GM20000 (cell line): ENCODE results near the gene SEMA3B.

Experiments used
- DNase-seq: peaks from one replicate; pipeline ENCODE4 v3.0.0; 2012; ENCODE audit warnings: low spot score
- TF ChIP-seq, protein P1 (sequence below): IDR thresholded peaks from 2 replicates; pipeline ENCODE4 v1.5.1; 2012; ENCODE audit warnings: mild to moderate bottlenecking, control low read depth; ENCODE audit errors: extremely low read depth, missing control alignments

Gene SEMA3B

DNA sequence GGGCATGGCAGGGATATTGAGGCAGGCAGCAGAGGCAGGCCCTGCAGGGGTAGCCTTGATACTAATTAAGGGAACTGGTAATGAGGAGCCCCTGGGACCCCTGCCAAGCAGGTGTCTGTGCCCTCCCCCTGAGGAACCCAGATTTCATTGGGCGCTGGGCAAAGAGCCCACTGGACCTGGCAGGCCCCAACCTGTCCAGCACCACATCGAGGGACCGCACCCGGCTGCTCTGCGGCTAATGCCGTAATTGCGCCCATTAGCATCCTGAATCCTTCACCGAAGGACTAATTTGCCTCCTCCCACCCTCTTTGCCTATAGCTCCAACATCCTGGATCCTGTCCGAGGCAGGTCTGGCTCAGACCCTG is 13.7 kb upstream of the SEMA3B start:
- TF ChIP-seq, protein P1, sequence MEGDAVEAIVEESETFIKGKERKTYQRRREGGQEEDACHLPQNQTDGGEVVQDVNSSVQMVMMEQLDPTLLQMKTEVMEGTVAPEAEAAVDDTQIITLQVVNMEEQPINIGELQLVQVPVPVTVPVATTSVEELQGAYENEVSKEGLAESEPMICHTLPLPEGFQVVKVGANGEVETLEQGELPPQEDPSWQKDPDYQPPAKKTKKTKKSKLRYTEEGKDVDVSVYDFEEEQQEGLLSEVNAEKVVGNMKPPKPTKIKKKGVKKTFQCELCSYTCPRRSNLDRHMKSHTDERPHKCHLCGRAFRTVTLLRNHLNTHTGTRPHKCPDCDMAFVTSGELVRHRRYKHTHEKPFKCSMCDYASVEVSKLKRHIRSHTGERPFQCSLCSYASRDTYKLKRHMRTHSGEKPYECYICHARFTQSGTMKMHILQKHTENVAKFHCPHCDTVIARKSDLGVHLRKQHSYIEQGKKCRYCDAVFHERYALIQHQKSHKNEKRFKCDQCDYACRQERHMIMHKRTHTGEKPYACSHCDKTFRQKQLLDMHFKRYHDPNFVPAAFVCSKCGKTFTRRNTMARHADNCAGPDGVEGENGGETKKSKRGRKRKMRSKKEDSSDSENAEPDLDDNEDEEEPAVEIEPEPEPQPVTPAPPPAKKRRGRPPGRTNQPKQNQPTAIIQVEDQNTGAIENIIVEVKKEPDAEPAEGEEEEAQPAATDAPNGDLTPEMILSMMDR, result no peak
- no peak for DNase-seq

DNA sequence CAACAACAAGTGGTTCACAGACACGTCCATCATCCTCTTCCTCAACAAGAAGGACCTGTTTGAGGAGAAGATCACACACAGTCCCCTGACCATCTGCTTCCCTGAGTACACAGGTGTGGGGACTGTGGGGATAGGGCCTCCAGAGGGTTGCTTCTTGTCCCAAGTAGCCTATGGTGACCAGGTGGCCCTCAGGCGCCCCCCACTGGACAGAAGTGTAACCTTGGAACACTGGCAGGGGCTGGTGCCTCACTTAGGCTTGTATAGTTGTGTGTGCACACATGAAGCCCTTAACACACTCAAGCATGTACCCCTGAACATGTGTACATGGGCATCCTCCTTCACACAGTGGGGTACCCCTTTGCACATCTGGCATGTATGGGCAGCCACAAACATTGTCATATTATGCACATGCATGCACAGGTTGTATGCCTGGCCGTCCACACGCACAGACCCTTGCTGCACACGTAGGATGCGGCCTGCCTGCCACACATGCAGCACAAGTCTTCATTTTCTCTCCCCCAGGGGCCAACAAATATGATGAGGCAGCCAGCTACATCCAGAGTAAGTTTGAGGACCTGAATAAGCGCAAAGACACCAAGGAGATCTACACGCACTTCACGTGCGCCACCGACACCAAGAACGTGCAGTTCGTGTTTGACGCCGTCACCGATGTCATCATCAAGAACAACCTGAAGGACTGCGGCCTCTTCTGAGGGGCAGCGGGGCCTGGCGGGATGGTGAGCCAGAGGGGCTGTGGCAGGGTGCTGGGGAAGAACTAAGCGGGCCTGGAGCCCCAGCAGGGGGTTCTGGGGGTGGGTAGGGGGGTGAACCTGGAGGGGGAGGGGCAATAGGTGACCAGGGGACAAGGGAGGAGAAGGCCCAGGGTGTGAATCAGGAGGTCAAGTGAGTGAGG is 11.7 kb upstream of the SEMA3B start:
- TF ChIP-seq, protein P1, result no peak

DNA sequence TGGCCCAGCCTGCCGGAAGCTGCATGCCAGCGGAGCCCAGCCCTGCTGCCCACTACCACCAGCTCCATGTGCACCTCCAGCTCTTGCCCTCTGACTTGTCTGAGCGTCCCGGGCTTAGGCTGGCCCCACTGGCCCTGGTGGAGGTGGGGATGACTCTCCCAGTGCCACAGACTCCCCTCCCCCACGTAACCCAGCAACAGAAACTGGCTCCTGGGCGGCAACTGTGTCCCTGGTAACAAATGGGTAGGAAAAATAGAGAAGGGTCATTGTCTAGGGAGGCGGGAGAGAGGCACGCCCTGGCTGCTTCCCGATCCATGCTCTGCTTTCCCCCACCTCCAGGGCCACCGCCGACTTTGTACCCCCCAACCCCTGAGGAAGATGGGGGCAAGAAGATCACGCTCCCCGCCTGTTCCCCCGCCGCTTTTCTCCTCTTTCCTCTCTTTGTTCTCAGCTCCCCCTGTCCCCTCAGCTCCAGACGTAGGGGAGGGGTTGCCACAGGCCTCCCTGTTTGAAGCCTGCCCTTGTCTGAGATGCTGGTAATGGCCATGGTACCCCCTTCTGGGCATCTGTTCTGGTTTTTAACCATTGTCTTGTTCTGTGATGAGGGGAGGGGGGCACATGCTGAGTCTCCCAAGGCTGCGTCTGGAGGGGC is 10.8 kb upstream of the SEMA3B start:
- DNase-seq, result no peak
- TF ChIP-seq, protein P1, result no peak

More for the DNA sequence above, 11.7 kb upstream of the SEMA3B start:
- no peak for DNase-seq

DNA sequence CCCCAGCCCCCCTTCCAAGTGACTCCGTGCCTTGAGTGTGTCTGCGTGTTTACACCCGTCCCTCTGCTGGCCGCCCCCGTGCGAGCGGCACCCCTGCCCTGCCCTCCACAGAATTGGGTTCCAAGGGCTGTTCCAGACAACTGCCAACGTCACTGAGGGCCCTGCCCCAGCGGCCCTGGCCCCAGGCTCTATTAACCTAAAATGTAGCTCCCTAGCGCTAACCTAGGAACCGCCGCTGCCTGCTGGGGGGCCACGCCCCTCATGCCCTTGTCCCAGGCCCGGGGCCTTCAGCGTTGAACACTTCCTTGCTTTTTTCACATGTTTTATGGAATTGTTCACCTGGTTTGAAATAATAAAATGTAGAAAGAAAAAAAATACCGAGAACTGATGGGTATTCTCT is 10.0 kb upstream of the SEMA3B start:
- TF ChIP-seq, protein P1, result no peak
- no peak for DNase-seq

DNA sequence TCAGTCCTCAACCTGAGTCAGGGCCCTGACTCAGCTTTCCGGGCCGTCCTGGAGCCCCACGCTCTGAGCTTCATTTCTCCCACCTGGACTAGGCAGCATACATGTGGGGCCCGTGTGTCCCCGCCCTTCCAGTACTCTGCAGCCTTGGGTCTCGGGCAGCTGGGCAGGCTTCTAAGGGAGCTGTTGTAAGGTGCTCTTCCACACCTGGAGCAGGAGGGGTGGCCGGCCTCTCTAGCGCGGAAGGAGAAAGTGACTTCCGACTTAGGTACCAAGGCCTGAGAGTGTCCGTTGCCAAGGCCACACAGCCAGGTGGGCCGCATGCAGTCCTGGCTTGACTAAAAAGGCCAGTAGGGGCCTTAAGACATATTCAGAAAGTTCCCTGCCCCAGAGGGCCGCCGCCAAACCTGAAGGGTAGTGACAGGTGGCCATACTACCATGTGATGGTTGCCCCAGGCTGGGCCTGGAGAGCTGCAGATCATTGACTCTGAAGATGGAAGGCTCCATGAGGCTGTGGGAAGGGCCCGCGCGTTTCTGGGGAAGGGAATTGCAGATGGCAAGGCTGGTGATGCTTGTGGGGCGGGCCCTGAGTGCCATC is 9.4 kb upstream of the SEMA3B start:
- TF ChIP-seq, protein P1, result no peak

DNA sequence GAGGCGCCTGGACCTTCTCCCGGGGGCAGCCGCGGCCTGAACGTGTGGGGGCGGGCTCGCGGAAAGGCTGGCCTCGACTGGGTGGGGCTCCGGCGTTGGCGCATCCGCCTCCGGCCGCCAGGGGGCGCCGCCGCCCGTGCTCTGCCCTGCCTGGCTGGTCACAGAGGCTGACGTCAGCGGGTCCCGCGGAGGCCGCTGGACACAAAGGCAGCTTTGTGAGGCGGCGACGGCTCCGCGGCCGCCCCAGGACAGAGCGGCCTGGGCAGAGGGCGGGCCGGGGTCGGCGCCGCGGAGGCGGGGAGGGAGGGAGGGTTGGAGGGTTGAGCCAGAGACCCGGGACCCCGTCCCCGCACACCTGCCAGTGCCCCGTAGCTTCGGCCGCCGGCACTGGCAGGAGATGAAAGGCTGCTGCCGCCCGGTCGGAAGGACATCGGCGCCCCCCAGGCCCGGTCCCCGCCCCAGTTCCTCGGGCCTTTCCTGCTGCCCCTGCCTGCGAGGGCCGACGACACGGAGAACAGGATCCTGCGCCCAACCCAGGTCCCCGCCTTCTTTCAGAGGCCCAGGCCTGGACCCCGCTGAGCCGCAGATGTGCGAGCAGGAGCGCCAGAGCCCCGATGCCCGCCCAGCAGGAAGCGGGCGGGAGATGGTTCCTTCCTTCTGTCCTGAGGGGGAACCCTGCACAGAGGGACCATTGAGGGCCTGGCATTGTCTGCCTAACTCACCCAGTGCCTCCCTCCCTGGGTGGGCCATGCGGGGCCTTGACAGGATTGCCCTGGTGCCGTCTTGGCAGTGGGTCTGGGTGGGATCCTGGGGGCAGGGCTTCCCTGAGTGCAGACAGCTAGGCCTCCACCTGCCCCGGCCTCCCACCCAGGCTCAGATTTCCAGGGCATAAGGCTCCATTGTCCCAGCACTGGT is 8.7 kb upstream of the SEMA3B start:
- peak; percentile 99 for DNase-seq
- TF ChIP-seq, protein P1, result peak; percentile 97

More for the DNA sequence above, 9.4 kb upstream of the SEMA3B start:
- DNase-seq, result no peak
